ENCODE results near the gene ZNF484. TPM values are rescaled to one million over a fixed set of nuclear protein-coding genes. Genes with fewer than 3 reads are reported as not detected.
"Not testable (repeated sequence)": the region's sequence is repeated elsewhere in the genome, so short reads cannot be mapped to it uniquely, and the experiment has no call there.

The ZNF484 gene
- total and polyA plus RNA-seq, 5 donors from 2014 or later: 3.7 to 16.5 (median 4.9) TPM

DNA sequence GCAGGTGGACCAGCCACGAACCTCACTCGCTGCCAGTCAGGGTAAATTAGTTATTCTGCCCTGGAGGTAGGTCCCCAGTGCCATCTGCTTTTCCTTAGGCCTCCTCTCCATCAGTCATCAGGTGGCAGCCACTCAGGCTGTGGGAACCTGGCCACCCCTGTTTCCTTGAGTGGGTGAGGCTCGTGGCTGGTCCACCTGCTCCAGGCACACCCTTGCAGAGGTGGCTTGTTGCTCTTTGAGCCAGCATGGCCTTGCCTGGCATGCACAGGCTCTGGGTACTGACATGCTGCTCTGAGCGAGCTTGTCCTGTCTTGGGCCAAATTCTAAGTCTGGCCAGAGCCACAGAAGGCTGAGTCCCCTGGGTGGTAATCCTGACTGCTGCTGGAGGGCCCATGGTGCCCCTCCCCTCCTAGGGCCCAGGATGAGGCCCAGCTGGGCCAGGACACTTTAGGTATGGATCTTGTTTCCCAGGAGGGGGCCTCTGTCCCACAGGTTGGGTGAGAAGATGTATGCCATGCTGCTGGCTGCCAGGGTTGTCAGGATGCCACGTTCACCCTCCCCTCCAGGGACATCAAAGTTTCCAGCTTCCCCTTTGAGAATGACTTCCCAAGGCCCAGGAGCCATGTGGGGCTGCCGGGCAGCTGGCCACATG, 17.0 kb upstream of the ZNF484 start:
- Histone ChIP-seq H3K9me3 (ENCODE audit: control insufficient read depth in 2 of 2, low read length in 2 of 2) (no peaks in the 10 kb centered on the region), H3K4me3 (ENCODE audit: low read depth, low read length) (no peak overlapping the region), H3K27me3 (ENCODE audit: control insufficient read depth, insufficient read depth, low read length) (no peaks in the 10 kb centered on the region), H3K4me1 (ENCODE audit: control insufficient read depth, insufficient read depth, low read length, poor library complexity, severe bottlenecking) (no peaks in the 10 kb centered on the region), H3K27ac (ENCODE audit: insufficient read depth, low read length, poor library complexity, severe bottlenecking) (no peak overlapping the region), H3K36me3 (ENCODE audit: control insufficient read depth, insufficient read depth, low read length) (no peaks in the 10 kb centered on the region)
- Mint-ChIP-seq H3K4me3 (no peak overlapping the region), H3K36me3 (no peaks in the 10 kb centered on the region), H3K27me3 (no peaks in the 10 kb centered on the region), H3K27ac (no peak overlapping the region), H3K4me1 (peaks cover 0 to 6% (median 1%) of the 10 kb centered on the region in 4 donors), H3K9me3 (peaks cover 0 to 2% (median 0%) of the 10 kb centered on the region in 7 donors)
- DNase-seq (no peak), ATAC-seq (ENCODE audit: low read depth in 2 of 2) (no peak)

DNA sequence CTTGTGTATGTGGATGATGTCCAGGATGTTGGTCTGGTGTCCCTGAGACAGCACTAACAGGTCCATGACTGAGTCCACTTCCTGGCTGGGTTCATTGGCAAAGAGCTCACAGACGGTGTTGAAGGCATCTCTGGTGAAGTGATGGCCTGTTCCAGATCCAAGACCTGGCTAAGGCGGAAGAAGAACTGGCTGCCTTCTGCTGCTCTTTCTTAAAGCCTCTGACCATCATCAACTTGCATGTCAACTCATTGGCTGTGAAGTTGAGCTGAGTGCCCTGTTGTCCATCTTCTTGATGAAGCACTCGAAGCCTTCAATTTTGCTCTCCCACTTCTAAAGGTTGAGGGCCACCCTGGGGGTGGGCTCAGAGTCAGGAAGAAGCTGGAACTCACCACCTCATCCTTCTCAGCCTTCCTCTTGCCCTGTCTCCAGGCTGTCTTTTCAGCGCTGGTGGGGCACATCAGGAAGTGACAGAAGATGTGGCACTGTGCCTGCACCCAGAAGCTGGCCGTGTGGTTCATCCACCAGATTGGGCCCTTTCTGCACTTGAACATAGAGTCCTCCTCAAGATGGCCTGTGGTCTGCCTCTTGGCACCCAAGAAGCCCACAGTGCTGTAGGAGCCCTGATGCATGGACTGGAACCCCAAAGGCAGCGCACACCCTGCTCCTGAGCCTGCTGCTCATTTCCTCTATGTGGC, 16.2 kb upstream of the ZNF484 start:
- peak overlapping the region in 1 of 3 donors; percentile 38 for H3K27ac Mint-ChIP-seq
- not testable (repeated sequence) for H3K4me1 ChIP-seq (ENCODE audit: control insufficient read depth, insufficient read depth, low read length, poor library complexity, severe bottlenecking); H3K36me3 Mint-ChIP-seq; H3K9me3 Mint-ChIP-seq; DNase-seq; H3K4me3 ChIP-seq (ENCODE audit: low read depth, low read length); H3K27ac ChIP-seq (ENCODE audit: insufficient read depth, low read length, poor library complexity, severe bottlenecking); H3K27me3 ChIP-seq (ENCODE audit: control insufficient read depth, insufficient read depth, low read length); H3K36me3 ChIP-seq (ENCODE audit: control insufficient read depth, insufficient read depth, low read length); H3K9me3 ChIP-seq (ENCODE audit: control insufficient read depth in 2 of 2, low read length in 2 of 2); H3K4me1 Mint-ChIP-seq; ATAC-seq (ENCODE audit: low read depth in 2 of 2); H3K27me3 Mint-ChIP-seq; H3K4me3 Mint-ChIP-seq

DNA sequence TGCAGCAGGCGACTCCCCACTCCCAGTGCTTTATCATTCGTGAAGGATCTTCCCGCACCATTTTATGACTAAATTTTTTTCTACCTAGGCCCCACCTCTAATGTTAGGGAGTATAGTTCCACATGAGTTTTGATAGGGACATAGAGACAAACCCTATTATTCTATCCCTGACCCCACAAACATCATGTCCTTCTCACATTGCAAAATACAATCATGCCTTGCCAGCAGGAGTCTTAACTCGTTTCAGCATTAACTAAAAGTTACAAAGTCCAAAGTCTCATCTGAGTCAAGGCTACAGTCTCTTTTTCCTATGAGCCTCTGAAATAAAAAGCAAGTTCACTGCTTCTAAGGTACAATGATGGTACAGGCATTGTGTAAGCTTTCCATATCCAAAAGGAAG, 14.4 kb upstream of the ZNF484 start:
- H3K27ac ChIP-seq (ENCODE audit: insufficient read depth, low read length, poor library complexity, severe bottlenecking); H3K4me3 ChIP-seq (ENCODE audit: low read depth, low read length); H3K27me3 ChIP-seq (ENCODE audit: control insufficient read depth, insufficient read depth, low read length); H3K9me3 ChIP-seq (ENCODE audit: control insufficient read depth in 2 of 2, low read length in 2 of 2); DNase-seq; H3K9me3 Mint-ChIP-seq; H3K36me3 Mint-ChIP-seq; H3K27me3 Mint-ChIP-seq; H3K36me3 ChIP-seq (ENCODE audit: control insufficient read depth, insufficient read depth, low read length); ATAC-seq (ENCODE audit: low read depth in 2 of 2); H3K4me3 Mint-ChIP-seq; H3K4me1 ChIP-seq (ENCODE audit: control insufficient read depth, insufficient read depth, low read length, poor library complexity, severe bottlenecking): not testable (repeated sequence)
- peak overlapping the region in 1 of 3 donors; percentile 66 for H3K27ac Mint-ChIP-seq
- H3K4me1 Mint-ChIP-seq: peaks cover 0 to 20% (median 15%) of the 10 kb centered on the region in 4 donors

- peaks cover 17% of the 10 kb centered on the region for H3K4me1 ChIP-seq (ENCODE audit: control insufficient read depth, insufficient read depth, low read length, poor library complexity, severe bottlenecking)
- Mint-ChIP-seq H3K4me3 (no peak overlapping the region), H3K27me3 (peaks cover 7% of the 10 kb centered on the region), H3K36me3 (no peaks in the 10 kb centered on the region), H3K9me3 (no peaks in the 10 kb centered on the region), H3K27ac (no peak overlapping the region), H3K4me1 (peaks cover 0 to 34% (median 15%) of the 10 kb centered on the region in 4 donors)
- no peaks in the 10 kb centered on the region for H3K36me3 ChIP-seq (ENCODE audit: control insufficient read depth, insufficient read depth, low read length)
- no peak overlapping the region for H3K4me3 ChIP-seq (ENCODE audit: low read depth, low read length)
- no peaks in the 10 kb centered on the region for H3K9me3 ChIP-seq (ENCODE audit: control insufficient read depth in 2 of 2, low read length in 2 of 2)
- DNase-seq (no peak), ATAC-seq (ENCODE audit: low read depth in 2 of 2) (no peak)
- H3K27me3 ChIP-seq (ENCODE audit: control insufficient read depth, insufficient read depth, low read length): no peaks in the 10 kb centered on the region
- H3K27ac ChIP-seq (ENCODE audit: insufficient read depth, low read length, poor library complexity, severe bottlenecking): no peak overlapping the region
These were observed 12.9 kb upstream of the ZNF484 start for GRCh38 chr9:92890761-92891160.

DNA sequence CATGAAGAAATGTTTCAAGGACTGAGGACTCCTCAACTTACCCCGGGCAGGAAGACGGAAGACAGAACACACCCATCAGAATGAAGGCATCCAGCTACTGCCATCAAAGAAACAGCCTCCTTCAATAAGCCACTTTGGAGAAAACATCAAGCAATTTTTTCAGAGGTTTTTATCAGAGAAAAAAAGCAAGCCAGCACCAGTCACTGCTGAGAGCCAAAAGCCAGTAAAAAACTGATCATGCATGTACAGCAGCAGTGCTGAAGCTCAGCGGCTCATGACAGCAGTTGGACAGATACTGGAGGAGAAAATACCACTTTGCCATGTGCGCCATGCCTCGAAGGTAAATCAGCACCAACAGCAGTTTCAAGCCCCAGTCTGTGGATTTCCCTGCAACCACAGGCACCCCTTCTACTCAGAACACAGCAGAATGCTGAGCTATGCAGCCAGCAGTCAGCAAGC, 10.1 kb upstream of the ZNF484 start:
- Histone ChIP-seq H3K27me3 (ENCODE audit: control insufficient read depth, insufficient read depth, low read length) (no peaks in the 10 kb centered on the region), H3K4me1 (ENCODE audit: control insufficient read depth, insufficient read depth, low read length, poor library complexity, severe bottlenecking) (peaks cover 17% of the 10 kb centered on the region), H3K27ac (ENCODE audit: insufficient read depth, low read length, poor library complexity, severe bottlenecking) (no peak overlapping the region), H3K4me3 (ENCODE audit: low read depth, low read length) (no peak overlapping the region), H3K9me3 (ENCODE audit: control insufficient read depth in 2 of 2, low read length in 2 of 2) (no peaks in the 10 kb centered on the region), H3K36me3 (ENCODE audit: control insufficient read depth, insufficient read depth, low read length) (no peaks in the 10 kb centered on the region)
- Mint-ChIP-seq H3K27ac (peak overlapping the region in 2 of 3 donors; percentile 78 to 80), H3K4me3 (peak overlapping the region in 3 of 4 donors; percentile 52 to 61 (median 61)), H3K36me3 (no peaks in the 10 kb centered on the region), H3K4me1 (peaks cover 0 to 43% (median 15%) of the 10 kb centered on the region in 4 donors), H3K27me3 (peaks cover 7% of the 10 kb centered on the region), H3K9me3 (peaks cover 0 to 1% (median 0%) of the 10 kb centered on the region in 7 donors)
- DNase-seq (peak in 2 of 3 donors; percentile 12 to 24), ATAC-seq (ENCODE audit: low read depth in 2 of 2) (no peak)

DNA sequence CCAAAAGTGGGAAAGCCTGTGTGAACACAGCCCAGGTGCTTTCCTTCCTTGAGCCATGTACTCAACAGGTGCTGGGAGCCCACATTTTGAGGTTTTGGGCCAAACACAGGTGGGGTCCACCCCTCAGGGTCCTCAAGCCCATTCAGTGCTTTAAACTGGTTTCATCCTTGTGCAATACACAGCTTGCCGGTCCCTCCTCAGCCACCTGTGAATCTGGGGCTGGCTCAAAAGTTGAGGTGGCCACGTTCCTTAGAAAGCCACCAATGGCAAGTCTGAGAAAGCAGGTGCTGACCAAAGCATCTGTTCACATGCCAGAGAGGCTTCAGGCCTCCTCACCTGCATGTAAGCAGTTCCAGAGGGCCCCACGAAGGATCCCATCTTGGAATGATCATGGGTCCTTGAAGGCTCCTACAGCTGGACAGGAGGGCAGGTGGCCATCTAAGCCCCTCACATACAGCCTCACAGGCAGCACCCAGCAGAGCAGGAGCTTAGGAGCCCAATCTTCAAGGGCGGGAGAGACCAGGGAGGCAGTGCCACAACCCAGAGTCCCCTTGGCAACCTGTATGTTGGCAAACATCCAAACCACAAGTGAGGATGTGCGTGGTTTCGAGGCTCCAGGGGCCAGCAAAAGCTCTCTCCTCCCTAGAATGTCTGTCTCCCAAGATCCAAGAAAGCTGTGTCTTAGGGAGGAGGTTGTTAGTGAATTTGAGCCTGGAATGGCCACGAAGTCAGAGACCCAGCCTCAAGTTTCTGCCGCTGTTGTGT, 9.2 kb upstream of the ZNF484 start:
- ATAC-seq (ENCODE audit: low read depth in 2 of 2): peak; percentile 45 to 52
- not testable (repeated sequence) for H3K27me3 Mint-ChIP-seq

GRCh38 chr9:92883666-92884405, 6.0 kb upstream of the ZNF484 start:
- H3K9me3 Mint-ChIP-seq; H3K4me3 Mint-ChIP-seq; H3K9me3 ChIP-seq (ENCODE audit: control insufficient read depth in 2 of 2, low read length in 2 of 2); H3K27ac Mint-ChIP-seq; ATAC-seq (ENCODE audit: low read depth in 2 of 2); H3K4me3 ChIP-seq (ENCODE audit: low read depth, low read length); H3K27me3 Mint-ChIP-seq; H3K27me3 ChIP-seq (ENCODE audit: control insufficient read depth, insufficient read depth, low read length); H3K36me3 ChIP-seq (ENCODE audit: control insufficient read depth, insufficient read depth, low read length); H3K36me3 Mint-ChIP-seq; H3K27ac ChIP-seq (ENCODE audit: insufficient read depth, low read length, poor library complexity, severe bottlenecking); DNase-seq: not testable (repeated sequence)
- H3K4me1 ChIP-seq (ENCODE audit: control insufficient read depth, insufficient read depth, low read length, poor library complexity, severe bottlenecking): peaks cover 17% of the 10 kb centered on the region
- peaks cover 0 to 39% (median 12%) of the 10 kb centered on the region in 4 donors for H3K4me1 Mint-ChIP-seq

More for the DNA sequence above, 9.2 kb upstream of the ZNF484 start:
- H3K27ac Mint-ChIP-seq: peak overlapping the region in 2 of 3 donors; percentile 78 to 80
- not testable (repeated sequence) for H3K36me3 Mint-ChIP-seq; H3K27me3 ChIP-seq (ENCODE audit: control insufficient read depth, insufficient read depth, low read length); H3K27ac ChIP-seq (ENCODE audit: insufficient read depth, low read length, poor library complexity, severe bottlenecking); H3K9me3 ChIP-seq (ENCODE audit: control insufficient read depth in 2 of 2, low read length in 2 of 2); H3K4me3 ChIP-seq (ENCODE audit: low read depth, low read length); H3K36me3 ChIP-seq (ENCODE audit: control insufficient read depth, insufficient read depth, low read length); H3K9me3 Mint-ChIP-seq
- peaks cover 17% of the 10 kb centered on the region for H3K4me1 ChIP-seq (ENCODE audit: control insufficient read depth, insufficient read depth, low read length, poor library complexity, severe bottlenecking)
- peak overlapping the region in 3 of 4 donors; percentile 56 to 61 (median 61) for H3K4me3 Mint-ChIP-seq
- peak in 2 of 3 donors; percentile 48 to 61 for DNase-seq
- H3K4me1 Mint-ChIP-seq: peaks cover 0 to 43% (median 14%) of the 10 kb centered on the region in 4 donors
